Astrocyte of the spinal cord (primary cell): Measurements from ENCODE around the gene MEAK7.

Experiments used
- DNase-seq: peaks from one replicate; pipeline ENCODE4 v3.0.0; 2011; ENCODE audit warnings: low read depth, low spot score
- H3K4me3 ChIP-seq: 2 replicates; pipeline ENCODE4 v1.5.1; 2011; ENCODE audit warnings: low read depth, mild to moderate bottlenecking, low read length, moderate library complexity
- in situ Hi-C: cut with HindIII; loops from 2 replicates; pipeline ENCODE4 v1.10.0; 2017; ENCODE audit warnings: low sequenced_read_pairs
- TF ChIP-seq, protein P1 (sequence below): IDR thresholded peaks from 2 replicates; pipeline ENCODE4 v1.5.1; 2012; ENCODE audit warnings: low read depth, mild to moderate bottlenecking, low read length, inconsistent platforms

Gene MEAK7

GRCh38 chr16:84514295-84514873 is 9.9 kb upstream of the MEAK7 start:
- H3K4me3 ChIP-seq, result no peak overlapping the region
- DNase-seq, result no peak
- in situ Hi-C loops, result no loop called here
- TF ChIP-seq, protein P1, sequence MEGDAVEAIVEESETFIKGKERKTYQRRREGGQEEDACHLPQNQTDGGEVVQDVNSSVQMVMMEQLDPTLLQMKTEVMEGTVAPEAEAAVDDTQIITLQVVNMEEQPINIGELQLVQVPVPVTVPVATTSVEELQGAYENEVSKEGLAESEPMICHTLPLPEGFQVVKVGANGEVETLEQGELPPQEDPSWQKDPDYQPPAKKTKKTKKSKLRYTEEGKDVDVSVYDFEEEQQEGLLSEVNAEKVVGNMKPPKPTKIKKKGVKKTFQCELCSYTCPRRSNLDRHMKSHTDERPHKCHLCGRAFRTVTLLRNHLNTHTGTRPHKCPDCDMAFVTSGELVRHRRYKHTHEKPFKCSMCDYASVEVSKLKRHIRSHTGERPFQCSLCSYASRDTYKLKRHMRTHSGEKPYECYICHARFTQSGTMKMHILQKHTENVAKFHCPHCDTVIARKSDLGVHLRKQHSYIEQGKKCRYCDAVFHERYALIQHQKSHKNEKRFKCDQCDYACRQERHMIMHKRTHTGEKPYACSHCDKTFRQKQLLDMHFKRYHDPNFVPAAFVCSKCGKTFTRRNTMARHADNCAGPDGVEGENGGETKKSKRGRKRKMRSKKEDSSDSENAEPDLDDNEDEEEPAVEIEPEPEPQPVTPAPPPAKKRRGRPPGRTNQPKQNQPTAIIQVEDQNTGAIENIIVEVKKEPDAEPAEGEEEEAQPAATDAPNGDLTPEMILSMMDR, result no peak

DNA sequence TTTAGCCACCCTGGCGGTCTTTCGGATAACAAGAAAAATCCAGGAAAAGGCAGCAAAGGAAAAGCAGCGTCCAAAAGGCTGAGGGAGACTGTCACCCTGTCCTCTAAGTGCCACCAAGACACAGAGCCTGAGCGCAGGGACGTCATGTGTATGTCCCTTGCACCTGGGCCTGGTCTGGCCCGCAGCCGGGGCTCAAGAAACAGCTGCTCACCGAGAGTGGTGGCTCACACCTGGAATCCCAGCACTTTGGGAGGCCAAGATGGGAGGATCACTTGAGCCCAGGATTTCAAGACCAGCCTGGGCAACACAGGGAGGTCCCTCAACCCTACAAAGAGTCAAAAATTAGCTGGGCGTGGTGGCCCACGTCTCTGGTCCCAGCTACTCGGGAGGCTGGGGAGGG is 9.2 kb upstream of the MEAK7 start:
- no peak for DNase-seq
- in situ Hi-C loops, result no loop called here
- TF ChIP-seq, protein P1, result no peak
- H3K4me3 ChIP-seq, result no peak overlapping the region

DNA sequence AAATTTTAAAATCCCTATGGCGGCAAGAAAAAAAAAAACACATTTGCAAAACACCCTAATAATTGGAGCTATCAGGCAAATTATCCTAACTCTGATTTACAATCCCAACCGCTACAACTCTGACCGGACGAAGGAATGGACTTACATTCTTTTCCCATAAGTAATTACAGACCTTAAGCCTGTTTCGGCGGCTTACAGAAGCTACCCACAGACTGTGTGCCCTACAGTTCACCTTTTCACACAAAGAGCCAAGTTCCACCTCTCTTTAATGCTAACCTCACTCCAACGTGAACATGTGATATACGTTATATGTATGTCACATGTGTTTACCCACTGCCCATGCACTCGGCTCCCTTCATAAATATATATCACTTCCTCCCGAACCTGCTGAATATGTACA is 8.7 kb upstream of the MEAK7 start:
- in situ Hi-C loops, result no loop called here
- TF ChIP-seq, protein P1, result no peak
- DNase-seq, result peak; percentile 63
- no peak overlapping the region for H3K4me3 ChIP-seq

DNA sequence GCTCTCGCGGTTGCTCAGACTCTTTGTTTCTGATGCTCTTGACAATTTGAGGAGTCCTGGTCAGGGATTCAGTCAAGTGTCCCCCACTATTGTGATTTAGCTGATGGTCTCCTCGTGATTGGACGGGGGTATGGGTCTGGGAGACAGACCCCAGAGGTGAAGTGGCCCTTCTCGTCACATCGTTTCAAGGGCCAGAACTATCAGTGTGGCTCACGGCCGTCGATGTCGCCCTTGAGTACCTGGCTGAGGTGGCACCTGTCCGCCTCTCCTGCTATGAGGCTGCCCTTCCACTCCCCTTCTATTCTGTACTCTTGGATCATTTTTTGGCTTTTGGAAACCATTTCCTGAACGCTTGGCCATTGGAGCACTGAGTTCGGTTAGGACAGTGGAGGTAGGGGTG is 7.4 kb upstream of the MEAK7 start:
- TF ChIP-seq, protein P1, result no peak
- H3K4me3 ChIP-seq, result no peak overlapping the region
- in situ Hi-C loops, result no loop called here
- no peak for DNase-seq

GRCh38 chr16:84511180-84511800 is 6.8 kb upstream of the MEAK7 start:
- H3K4me3 ChIP-seq, result peak overlapping the region; percentile 6
- TF ChIP-seq, protein P1, result peak; percentile 92
- in situ Hi-C loops, result no loop called here
- peak; percentile 89 for DNase-seq

GRCh38 chr16:84509032-84509950 is 4.8 kb upstream of the MEAK7 start:
- TF ChIP-seq, protein P1, result no peak
- in situ Hi-C loops, result no loop called here
- H3K4me3 ChIP-seq, result no peak overlapping the region
- no peak for DNase-seq
